GM12874 (cell line): ENCODE data around the gene TFR2.

Source experiments
- TF ChIP-seq, protein P1 (sequence below): IDR thresholded peaks from 2 replicates; pipeline ENCODE4 v1.5.1; 2011; ENCODE audit warnings: low read depth, mild to moderate bottlenecking, control low read depth, low read length, moderate library complexity; ENCODE audit not compliant: insufficient read depth

The TFR2 gene

DNA sequence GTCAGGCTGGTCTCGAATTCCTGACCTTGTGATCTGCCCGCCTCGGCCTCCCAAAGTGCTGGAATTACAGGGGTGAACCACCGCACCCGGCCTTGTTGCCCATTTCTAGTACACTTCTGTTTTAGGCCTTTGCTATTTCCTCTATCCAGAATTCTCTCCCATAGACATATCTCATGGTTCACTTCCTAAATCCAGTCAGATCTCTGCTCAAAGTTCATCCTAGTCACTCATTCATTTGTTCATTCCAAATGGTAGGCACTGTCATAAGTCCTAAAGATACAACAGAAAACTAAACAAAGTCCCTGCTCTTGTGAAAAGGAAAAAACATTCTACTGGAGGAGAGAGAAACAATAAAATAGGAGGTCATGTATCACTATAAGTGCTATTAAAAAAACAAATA is 31.4 kb downstream of the TFR2 start:
- TF ChIP-seq, protein P1, sequence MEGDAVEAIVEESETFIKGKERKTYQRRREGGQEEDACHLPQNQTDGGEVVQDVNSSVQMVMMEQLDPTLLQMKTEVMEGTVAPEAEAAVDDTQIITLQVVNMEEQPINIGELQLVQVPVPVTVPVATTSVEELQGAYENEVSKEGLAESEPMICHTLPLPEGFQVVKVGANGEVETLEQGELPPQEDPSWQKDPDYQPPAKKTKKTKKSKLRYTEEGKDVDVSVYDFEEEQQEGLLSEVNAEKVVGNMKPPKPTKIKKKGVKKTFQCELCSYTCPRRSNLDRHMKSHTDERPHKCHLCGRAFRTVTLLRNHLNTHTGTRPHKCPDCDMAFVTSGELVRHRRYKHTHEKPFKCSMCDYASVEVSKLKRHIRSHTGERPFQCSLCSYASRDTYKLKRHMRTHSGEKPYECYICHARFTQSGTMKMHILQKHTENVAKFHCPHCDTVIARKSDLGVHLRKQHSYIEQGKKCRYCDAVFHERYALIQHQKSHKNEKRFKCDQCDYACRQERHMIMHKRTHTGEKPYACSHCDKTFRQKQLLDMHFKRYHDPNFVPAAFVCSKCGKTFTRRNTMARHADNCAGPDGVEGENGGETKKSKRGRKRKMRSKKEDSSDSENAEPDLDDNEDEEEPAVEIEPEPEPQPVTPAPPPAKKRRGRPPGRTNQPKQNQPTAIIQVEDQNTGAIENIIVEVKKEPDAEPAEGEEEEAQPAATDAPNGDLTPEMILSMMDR, result no peak

GRCh38 chr7:100607111-100607510 is 34.2 kb downstream of the TFR2 start:
- TF ChIP-seq, protein P1, result no peak

- TF ChIP-seq, protein P1, result no peak
Observed at GRCh38 chr7:100606313-100606712, 35.0 kb downstream of the TFR2 start.

DNA sequence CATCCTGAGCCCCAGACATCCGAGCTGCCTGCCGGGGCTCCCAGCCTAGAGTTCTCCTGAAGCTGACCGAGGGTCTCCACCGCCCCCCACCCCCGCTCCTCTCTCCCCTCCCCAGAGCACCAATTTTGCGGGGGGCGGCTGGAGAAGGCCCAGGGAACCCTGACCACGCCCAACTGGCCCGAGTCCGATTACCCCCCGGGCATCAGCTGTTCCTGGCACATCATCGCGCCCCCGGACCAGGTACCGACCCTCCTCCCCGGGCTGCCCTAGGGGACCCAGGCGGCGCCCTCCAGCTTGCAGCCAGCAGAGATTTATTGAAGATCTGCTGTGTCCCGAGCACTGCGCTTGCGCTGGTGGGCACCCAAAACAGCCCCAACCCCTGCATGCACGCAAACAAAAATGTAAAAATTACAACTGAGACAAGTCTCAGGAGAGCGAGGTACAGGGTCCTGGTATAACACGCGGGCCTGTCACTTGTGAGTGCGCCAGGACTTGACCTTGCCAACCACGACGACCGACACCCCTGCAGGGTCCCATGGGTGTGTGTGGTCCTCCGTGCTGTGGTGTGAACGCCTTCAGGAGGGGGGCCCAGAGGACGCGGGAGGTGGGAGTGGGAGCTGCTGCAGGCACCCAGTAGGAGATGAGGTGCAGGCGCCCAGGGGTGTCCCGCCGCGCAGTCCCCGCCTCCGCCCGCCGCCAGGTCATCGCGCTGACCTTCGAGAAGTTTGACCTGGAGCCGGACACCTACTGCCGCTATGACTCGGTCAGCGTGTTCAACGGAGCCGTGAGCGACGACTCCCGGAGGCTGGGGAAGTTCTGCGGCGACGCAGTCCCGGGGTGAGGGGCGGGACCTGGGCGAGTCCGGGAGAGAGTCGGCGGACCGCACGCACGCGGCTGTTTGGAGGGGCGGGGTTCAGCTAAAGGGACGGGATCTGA is 36.1 kb downstream of the TFR2 start:
- TF ChIP-seq, protein P1, result no peak

GRCh38 chr7:100604028-100604975 is 37.0 kb downstream of the TFR2 start:
- TF ChIP-seq, protein P1, result peak; percentile 37

GRCh38 chr7:100603726-100604027 is 37.7 kb downstream of the TFR2 start:
- TF ChIP-seq, protein P1, result no peak
